Hepatocyte (in vitro differentiated cells): Measurements from ENCODE around the gene CTNND2. TPM values are rescaled to one million over a fixed set of nuclear protein-coding genes. Genes with fewer than 3 reads are reported as not detected.

Experiments used
- DNase-seq: peaks from one replicate; pipeline ENCODE4 v3.0.0-alpha.2; 2016; ENCODE audit warnings: low spot score
- H2AFZ ChIP-seq: fragments of 200-600 bp; sonication (generic); 2 replicates; pipeline ENCODE4 v1.6.0; 2016; ENCODE audit warnings: antibody characterized with exemption, mild to moderate bottlenecking
- H3K27ac ChIP-seq: fragments of 200-600 bp; sonication (generic); 2 replicates; pipeline ENCODE4 v1.5.1; 2016; ENCODE audit warnings: mild to moderate bottlenecking
- H3K27me3 ChIP-seq: fragments of 200-600 bp; sonication (generic); 2 replicates; pipeline ENCODE4 v1.6.1; 2016
- H3K36me3 ChIP-seq: fragments of 200-600 bp; sonication (generic); replicated peaks from 2 replicates; pipeline ENCODE4 v1.5.1; 2016; ENCODE audit warnings: low read depth; ENCODE audit not compliant: insufficient read depth
- H3K4me1 ChIP-seq: fragments of 200-600 bp; sonication (generic); 2 replicates; pipeline ENCODE4 v1.5.1; 2016; ENCODE audit warnings: mild to moderate bottlenecking, moderate library complexity; ENCODE audit not compliant: insufficient read depth
- H3K4me2 ChIP-seq: fragments of 200-600 bp; sonication (generic); 2 replicates; pipeline ENCODE4 v1.6.0; 2016
- H3K4me3 ChIP-seq: fragments of 200-600 bp; sonication (generic); 2 replicates; pipeline ENCODE4 v1.5.1; 2016; ENCODE audit warnings: mild to moderate bottlenecking
- H3K79me2 ChIP-seq: fragments of 200-600 bp; sonication (generic); 2 replicates; pipeline ENCODE4 v1.6.0; 2017; ENCODE audit warnings: mild to moderate bottlenecking
- H3K9me2 ChIP-seq: fragments of 200-600 bp; sonication (generic); replicated peaks from 2 replicates; pipeline ENCODE4 v1.6.0; 2017; ENCODE audit warnings: mild to moderate bottlenecking; ENCODE audit not compliant: insufficient read depth
- H3K9me3 ChIP-seq: fragments of 200-600 bp; sonication (generic); 2 replicates; pipeline ENCODE4 v1.5.1; 2016; ENCODE audit warnings: low read depth, mild to moderate bottlenecking
- H4K20me1 ChIP-seq: fragments of 200-600 bp; sonication (generic); 2 replicates; pipeline ENCODE4 v1.6.0; 2016; ENCODE audit warnings: mild to moderate bottlenecking; ENCODE audit not compliant: insufficient read depth, poor library complexity, severe bottlenecking
- EZH2 ChIP-seq: fragments of 200-600 bp; sonication (generic); IDR thresholded peaks from 2 replicates; pipeline ENCODE4 v1.6.1; 2016; ENCODE audit warnings: antibody characterized with exemption, mild to moderate bottlenecking, borderline replicate concordance
- EZH2phosphoT487 ChIP-seq: fragments of 200-600 bp; sonication (generic); IDR thresholded peaks from one replicate; pipeline ENCODE4 v1.6.1; 2018; ENCODE audit warnings: antibody characterized with exemption, mild to moderate bottlenecking, low read depth, moderate library complexity; ENCODE audit not compliant: unreplicated experiment, severe bottlenecking
- WGBS: methylation state at CpG from one replicate; pipeline ENCODE4 v1.1.6; 2016; ENCODE audit warnings: low lambda C conversion rate; ENCODE audit errors: missing lambda C conversion rate; 5-methylcytosine and 5-hydroxymethylcytosine counted together
- polyA plus RNA-seq: library from polyadenylated mRNA; unstranded; fragments of >200 nt; fragmentation: Nextera tagmentation; extraction: Ambion mirVana; gene quantifications from 2 replicates; pipeline ENCODE4 v1.2.1, GENCODE V29; 2016
- total RNA-seq: library from RNA; depleted of rRNA; stranded (reverse); fragments of >200 nt; gene quantifications from 2 replicates; pipeline ENCODE4 v1.2.3, GENCODE V29; 2014
- TF ChIP-seq, protein P1 (sequence below): fragments of 200-600 bp; sonication (generic); IDR thresholded peaks from 2 replicates; pipeline ENCODE4 v1.5.1; 2016; ENCODE audit warnings: antibody characterized with exemption, mild to moderate bottlenecking; ENCODE audit not compliant: poor library complexity

The CTNND2 gene
- total and polyA plus RNA-seq, 2 experiments from 2014 or later = 27.5 to 30.3 TPM

DNA sequence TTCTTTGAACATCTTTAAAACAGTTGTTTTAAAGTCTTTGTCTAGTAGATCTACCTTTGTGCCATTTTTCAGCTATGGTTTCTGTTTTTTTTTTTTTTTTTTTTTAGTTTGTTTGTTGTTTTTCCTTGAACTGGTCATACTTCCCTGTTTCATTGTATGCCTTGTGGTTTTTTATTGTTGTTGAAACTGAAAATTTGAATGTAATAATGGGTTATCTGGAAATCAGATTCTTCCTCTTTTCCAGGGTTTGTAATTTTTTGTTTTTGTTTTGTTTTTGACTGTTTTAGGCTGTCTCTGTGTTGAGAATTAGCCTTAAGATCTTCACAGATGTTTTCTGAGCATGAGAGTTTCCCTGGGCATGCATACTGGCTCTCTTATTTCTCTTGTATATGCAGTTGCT, 873.6 kb downstream of the CTNND2 start:
- Histone ChIP-seq H3K27me3 (no peaks in the 10 kb centered on the region), H3K4me2 (no peak overlapping the region), H3K27ac (no peak overlapping the region), H3K79me2 (no peaks in the 10 kb centered on the region), H4K20me1 (no peaks in the 10 kb centered on the region), H3K9me3 (peaks cover 21% of the 10 kb centered on the region), H3K4me1 (no peaks in the 10 kb centered on the region), H3K4me3 (no peak overlapping the region), H3K36me3 (no peaks in the 10 kb centered on the region), H3K9me2 (no peaks in the 10 kb centered on the region), H2AFZ (no peak overlapping the region)
- TF ChIP-seq EZH2phosphoT487 (no peak), EZH2 (no peak)
- TF ChIP-seq, protein P1, sequence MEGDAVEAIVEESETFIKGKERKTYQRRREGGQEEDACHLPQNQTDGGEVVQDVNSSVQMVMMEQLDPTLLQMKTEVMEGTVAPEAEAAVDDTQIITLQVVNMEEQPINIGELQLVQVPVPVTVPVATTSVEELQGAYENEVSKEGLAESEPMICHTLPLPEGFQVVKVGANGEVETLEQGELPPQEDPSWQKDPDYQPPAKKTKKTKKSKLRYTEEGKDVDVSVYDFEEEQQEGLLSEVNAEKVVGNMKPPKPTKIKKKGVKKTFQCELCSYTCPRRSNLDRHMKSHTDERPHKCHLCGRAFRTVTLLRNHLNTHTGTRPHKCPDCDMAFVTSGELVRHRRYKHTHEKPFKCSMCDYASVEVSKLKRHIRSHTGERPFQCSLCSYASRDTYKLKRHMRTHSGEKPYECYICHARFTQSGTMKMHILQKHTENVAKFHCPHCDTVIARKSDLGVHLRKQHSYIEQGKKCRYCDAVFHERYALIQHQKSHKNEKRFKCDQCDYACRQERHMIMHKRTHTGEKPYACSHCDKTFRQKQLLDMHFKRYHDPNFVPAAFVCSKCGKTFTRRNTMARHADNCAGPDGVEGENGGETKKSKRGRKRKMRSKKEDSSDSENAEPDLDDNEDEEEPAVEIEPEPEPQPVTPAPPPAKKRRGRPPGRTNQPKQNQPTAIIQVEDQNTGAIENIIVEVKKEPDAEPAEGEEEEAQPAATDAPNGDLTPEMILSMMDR = no peak
- no peak for DNase-seq

DNA sequence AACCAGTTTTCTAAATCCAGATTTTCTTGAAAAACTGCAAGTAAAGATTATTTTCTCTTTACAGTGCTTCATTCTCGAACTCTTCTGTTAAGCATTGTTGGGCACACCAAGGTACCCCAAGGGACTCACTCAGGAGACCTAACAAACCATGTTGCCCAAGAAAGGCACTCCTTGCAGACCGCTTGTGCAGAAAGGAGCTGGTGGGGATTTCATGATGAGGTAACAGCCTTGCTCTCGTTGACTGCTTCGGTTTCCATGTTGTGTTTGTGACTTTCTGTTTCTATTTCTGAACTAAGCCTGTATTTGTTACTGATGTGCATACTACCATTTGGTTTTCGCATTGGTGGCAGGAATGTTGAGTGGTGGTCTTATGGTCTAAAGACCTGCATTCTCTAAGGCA, 876.6 kb downstream of the CTNND2 start:
- Histone ChIP-seq H3K36me3 (no peaks in the 10 kb centered on the region), H3K27me3 (no peaks in the 10 kb centered on the region), H3K9me3 (peaks cover 21% of the 10 kb centered on the region), H3K79me2 (no peaks in the 10 kb centered on the region), H4K20me1 (no peaks in the 10 kb centered on the region), H3K27ac (no peak overlapping the region), H3K9me2 (no peaks in the 10 kb centered on the region), H2AFZ (no peak overlapping the region), H3K4me3 (no peak overlapping the region), H3K4me1 (no peaks in the 10 kb centered on the region), H3K4me2 (no peak overlapping the region)
- TF ChIP-seq EZH2phosphoT487 (no peak), EZH2 (no peak)
- TF ChIP-seq, protein P1 = no peak
- no peak for DNase-seq
- WGBS = 94% methylated on average over 5 of the region's 5 CpGs

- Histone ChIP-seq H3K9me3 (peaks cover 13% of the 10 kb centered on the region), H3K9me2 (no peaks in the 10 kb centered on the region), H3K4me2 (no peak overlapping the region), H3K36me3 (no peaks in the 10 kb centered on the region), H4K20me1 (no peaks in the 10 kb centered on the region), H3K27ac (no peak overlapping the region), H3K79me2 (no peaks in the 10 kb centered on the region), H3K4me3 (no peak overlapping the region), H3K27me3 (no peaks in the 10 kb centered on the region), H3K4me1 (no peaks in the 10 kb centered on the region), H2AFZ (no peak overlapping the region)
- no peak for DNase-seq
- 96% methylated on average over 2 of the region's 2 CpGs for WGBS
- TF ChIP-seq, protein P1 = no peak
- TF ChIP-seq EZH2 (no peak), EZH2phosphoT487 (no peak)
These were observed 877.7 kb downstream of the CTNND2 start for GRCh38 chr5:11026543-11026942.

DNA sequence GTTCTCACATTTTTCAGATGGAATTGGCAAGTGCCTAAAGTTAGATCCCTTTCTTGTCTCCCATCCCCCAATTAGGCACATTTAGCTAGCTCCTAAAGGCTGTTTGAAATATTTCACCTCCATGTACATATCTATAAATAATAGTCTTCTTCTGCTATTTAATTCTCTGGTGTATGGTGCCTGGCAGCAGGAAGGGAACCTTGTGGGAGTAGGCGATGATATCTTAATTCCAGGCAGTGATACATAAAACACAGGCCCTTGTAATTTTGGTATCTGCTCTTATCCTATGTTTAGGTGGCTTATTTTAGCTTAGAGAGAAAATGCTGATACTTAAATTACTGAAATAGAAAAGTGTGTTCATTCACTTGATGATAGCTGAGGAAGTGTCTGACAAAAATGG, 880.3 kb downstream of the CTNND2 start:
- no peak for TF ChIP-seq EZH2phosphoT487
- TF ChIP-seq EZH2 = no peak
- TF ChIP-seq, protein P1 = no peak
- H3K27me3 ChIP-seq = no peaks in the 10 kb centered on the region
- H3K4me1 ChIP-seq = no peaks in the 10 kb centered on the region
- no peaks in the 10 kb centered on the region for H4K20me1 ChIP-seq
- WGBS = 89% methylated on average over 1 of the region's 1 CpG
- no peaks in the 10 kb centered on the region for H3K9me2 ChIP-seq
- no peak overlapping the region for H2AFZ ChIP-seq
- H3K4me2 ChIP-seq = no peak overlapping the region
- no peaks in the 10 kb centered on the region for H3K36me3 ChIP-seq
- DNase-seq = no peak
- H3K9me3 ChIP-seq = no peaks in the 10 kb centered on the region
- H3K79me2 ChIP-seq = no peaks in the 10 kb centered on the region
- no peak overlapping the region for H3K27ac ChIP-seq
- H3K4me3 ChIP-seq = no peak overlapping the region
